Breast epithelium (tissue), 3 donors: ENCODE results near the gene XKR7.

Experiments used
- CTCF ChIP-seq, 3 donors: fragments of 450-650 bp; IDR thresholded peaks; one replicate each; pipeline ENCODE4 v1.5.1; 2016 to 2017; ENCODE audit warnings: antibody characterized with exemption in 3 of 3, mild to moderate bottlenecking in 3 of 3, moderate library complexity in 3 of 3
- POLR2A ChIP-seq: fragments of 450-650 bp; IDR thresholded peaks from one replicate; pipeline ENCODE4 v1.6.1; 2016; ENCODE audit warnings: antibody characterized with exemption, mild to moderate bottlenecking, moderate library complexity

GRCh38 chr20:31923388-31924331, 44.3 kb upstream of the XKR7 start:
- TF ChIP-seq CTCF (IDR thresholded peaks at IDR 0.05) (no peak), POLR2A (no peak)
